DMS79 treated with DMSO at 0.1 percent for 48 hours (cell line): Measurements from ENCODE around the gene HIPK2.
"Not testable (repeated sequence)": the region's sequence is repeated elsewhere in the genome, so short reads cannot be mapped to it uniquely, and the experiment has no call there.

Experiments used
- DNase-seq: peaks from one replicate; lab custom pipeline; 2025; lab: John Stamatoyannopoulos, UW

HIPK2 gene

DNA sequence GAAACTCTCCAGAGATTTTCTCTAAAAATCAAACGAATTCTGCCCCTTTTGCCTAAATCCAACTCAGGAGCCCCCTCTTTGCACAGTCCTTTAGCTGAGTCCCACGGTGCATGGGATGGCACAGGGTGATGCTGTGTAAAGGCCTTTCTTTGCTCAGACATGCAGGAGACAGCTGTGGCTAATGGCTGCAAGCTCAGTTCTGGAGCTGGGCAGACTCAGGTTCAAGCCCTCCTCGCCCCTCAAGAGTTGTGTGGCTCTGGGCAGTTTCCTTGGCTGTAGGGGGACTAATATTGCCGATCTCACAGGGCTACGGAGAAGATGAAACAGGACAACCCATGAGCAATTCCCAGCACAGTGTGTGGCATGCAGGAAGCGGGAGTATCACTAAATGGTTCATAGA, 211.7 kb downstream of the HIPK2 start:
- no peak for DNase-seq

DNA sequence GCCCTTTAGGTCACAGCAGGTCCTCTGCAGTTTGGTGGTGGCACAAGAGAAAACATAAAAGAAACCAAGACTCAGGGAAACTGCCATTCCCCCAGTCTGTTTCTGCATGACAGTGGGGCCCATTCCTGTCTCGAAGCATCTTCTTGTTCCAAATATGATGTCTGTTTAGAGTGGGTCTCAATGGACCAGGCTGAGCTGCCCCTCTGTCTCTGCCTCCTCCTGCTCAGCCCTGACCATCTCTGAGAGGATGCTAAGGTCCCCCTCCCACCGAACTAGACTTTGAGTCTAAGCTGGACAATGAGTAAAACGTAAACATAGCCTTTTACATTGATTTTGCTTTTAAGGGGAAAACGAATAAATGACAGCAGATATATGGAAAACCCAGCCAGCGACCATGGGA, 213.9 kb downstream of the HIPK2 start:
- DNase-seq, result no peak

DNA sequence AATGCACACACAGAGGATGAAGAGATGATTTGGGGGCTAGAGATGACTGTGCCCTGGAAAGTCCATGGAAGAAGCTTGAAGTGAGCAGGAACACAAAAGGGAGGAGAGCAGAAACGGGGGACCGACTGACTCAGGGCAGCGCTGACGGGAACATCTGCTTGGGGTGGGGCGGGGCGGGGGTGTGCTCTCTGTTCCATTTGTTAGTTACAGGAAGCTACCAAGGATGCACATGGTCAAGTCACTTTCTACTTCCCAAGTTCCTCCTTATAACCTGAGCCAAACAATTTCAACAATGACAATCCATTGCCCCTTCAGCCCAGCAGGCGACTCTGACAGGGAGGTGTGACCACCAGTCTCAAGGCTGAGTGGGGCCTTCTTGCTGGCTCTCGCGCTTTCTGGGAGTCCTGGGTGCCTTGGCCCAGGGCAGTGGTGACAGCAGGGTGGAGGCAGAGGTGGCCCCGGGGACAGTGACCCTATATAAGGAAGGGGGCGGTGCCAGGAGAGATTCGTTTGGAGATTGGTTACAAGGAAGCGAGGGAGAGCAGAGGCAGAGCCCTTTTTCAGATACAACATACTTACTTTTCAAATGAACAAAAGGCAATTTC, 214.7 kb downstream of the HIPK2 start:
- no peak for DNase-seq

DNA sequence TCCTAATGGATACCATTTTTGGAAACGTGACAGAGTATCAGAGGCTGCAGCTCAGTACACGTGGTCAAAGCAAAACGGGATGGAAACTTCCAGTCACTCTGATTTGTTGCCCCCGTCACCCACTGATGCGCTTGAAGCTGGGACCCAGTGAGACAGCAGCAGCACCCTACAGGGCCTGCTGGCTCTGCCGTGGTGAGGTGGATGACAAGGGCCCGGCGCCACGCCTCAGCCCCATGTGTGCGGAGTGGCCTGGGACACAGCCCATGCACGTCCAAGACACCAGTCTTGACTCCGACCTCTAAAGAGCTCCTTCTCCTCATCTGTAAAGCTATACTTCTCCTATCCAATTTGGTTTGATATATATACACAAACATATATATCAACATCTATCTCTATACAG, 215.3 kb downstream of the HIPK2 start:
- DNase-seq, result no peak

GRCh38 chr7:139560678-139561077, 217.1 kb downstream of the HIPK2 start:
- DNase-seq, result peak; percentile 85

GRCh38 chr7:139560199-139560598, 217.6 kb downstream of the HIPK2 start:
- DNase-seq, result no peak

GRCh38 chr7:139559364-139560105, 218.3 kb downstream of the HIPK2 start:
- DNase-seq, result no peak

- peak; percentile 11 for DNase-seq
Measured at GRCh38 chr7:139557857-139558581, 219.8 kb downstream of the HIPK2 start.

- DNase-seq, result not testable (repeated sequence)
Measured at GRCh38 chr7:139553991-139554700, 223.7 kb downstream of the HIPK2 start.

- no peak for DNase-seq
Measured at GRCh38 chr7:139548302-139549028, 229.3 kb downstream of the HIPK2 start.

GRCh38 chr7:139544645-139545044, 233.2 kb downstream of the HIPK2 start:
- DNase-seq, result no peak

- DNase-seq, result no peak
Measured at GRCh38 chr7:139543801-139544603, 233.8 kb downstream of the HIPK2 start.

GRCh38 chr7:139542308-139543151, 235.3 kb downstream of the HIPK2 start:
- DNase-seq, result no peak

GRCh38 chr7:139541600-139542307, 236.0 kb downstream of the HIPK2 start:
- DNase-seq, result no peak

GRCh38 chr7:139540203-139540602, 237.6 kb downstream of the HIPK2 start:
- DNase-seq, result no peak

DNA sequence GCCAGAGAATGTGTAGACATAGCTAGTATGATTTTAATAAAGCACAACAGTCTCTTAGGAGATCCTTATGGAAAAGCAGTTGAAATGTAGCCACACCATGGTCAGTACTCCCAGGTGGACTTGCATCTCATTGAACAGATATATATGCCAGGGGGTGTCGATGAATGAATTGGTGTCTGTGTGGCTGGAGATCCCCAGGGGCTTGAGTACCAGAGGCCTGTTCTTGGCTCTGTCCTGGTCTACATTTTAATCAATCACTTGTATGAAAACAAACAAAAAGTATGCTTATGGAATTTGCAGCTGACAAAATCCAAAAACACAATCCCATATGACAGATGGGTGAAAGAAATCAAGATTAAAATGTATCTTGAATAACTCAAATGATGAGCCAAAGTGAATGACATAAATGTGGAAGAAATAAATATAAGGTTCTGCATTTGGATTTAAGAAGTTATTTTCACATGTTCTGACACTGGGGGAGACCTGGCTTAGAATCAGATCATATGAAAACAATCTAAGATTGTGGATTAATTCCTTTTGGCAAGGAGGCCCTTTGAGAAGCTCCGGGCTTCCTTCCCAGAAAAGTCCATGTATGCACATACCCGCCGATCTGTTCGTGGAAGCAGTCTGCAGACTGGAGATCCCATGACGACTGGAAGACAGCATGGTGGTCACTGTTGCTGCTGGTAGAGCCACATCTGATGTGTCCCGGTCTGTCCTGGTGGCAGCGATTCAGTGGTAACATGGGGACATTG, 238.7 kb downstream of the HIPK2 start:
- no peak for DNase-seq

DNA sequence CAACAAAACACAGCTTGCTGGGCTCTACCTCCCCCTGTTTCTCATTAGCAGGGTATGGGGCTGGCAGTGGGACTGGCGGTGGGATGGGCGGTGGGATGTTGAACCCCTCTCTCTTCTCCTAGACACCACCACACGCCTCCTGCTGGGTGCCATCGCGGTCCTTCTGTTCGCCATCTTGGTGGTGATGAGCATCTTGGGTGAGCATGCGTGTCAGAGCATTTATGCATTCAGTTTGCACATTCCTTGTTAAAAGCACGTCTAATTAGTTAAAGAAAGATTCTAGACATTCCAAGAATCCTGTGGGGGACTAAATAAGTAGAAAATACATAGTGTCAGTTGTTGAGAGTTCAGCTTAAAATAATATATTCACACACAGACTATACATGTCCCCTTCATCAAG, 241.6 kb downstream of the HIPK2 start:
- DNase-seq, result no peak

- no peak for DNase-seq
Measured at GRCh38 chr7:139534966-139535651, 242.7 kb downstream of the HIPK2 start.
